ENCODE data around the gene STK11IP.
A peak's percentile ranks its signal among the peaks of the same experiment; 100 is the strongest.

STK11IP gene

DNA sequence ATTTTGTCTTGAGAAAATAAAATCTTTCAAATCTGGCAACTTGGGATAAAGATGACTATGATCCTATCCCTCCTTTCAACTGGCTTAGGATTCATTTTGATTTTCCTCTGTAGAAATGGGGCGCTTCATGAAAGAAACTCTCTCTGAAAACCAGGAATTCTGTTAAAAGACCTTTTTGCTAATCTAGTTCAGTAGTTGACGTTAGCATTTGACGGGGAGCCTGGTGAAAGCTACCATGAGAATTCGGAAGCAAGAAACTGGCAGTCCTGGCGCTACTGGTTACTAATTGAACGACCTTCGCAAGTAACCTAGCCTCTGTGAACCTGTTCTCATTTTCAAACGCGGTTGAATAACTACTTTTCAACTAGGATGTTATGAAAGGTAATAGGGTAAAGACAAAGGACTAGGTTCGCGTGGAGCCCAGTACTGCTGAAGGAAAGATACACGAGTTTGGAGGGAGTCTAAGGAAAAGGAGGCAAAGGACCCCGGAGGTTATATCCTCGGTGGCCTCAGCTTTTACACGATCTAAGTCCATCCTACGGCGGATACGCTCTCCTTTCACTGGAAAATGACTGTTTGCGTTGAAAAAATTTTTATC lies 604 bp upstream of the STK11IP start:
- H3K4me1 ChIP-seq (ENCODE audit: control insufficient read depth in 1 of 2, insufficient read depth in 2 of 2, low read length in 2 of 2): peaks cover 0 to 7% of the 10 kb centered on the region in 2 donors
- peak overlapping the region; percentile 81 to 92 for H3K4me3 ChIP-seq (ENCODE audit: low read depth in 1 of 2, low read length in 2 of 2)
- peaks cover 10 to 11% of the 10 kb centered on the region in 2 donors for H3K36me3 ChIP-seq (ENCODE audit: control insufficient read depth in 1 of 2, insufficient read depth in 2 of 2, low read length in 2 of 2)
- H3K27ac ChIP-seq (ENCODE audit: low read length): peak overlapping the region; percentile 96
- no peaks in the 10 kb centered on the region for H3K27me3 ChIP-seq (ENCODE audit: low read depth, low read length)
- H3K9me3 ChIP-seq (ENCODE audit: control insufficient read depth in 1 of 2, low read length in 2 of 2): no peaks in the 10 kb centered on the region

GRCh38 chr2:219598308-219599078 lies 836 bp downstream of the STK11IP start:
- Histone ChIP-seq H3K27ac (ENCODE audit: low read length) (peak overlapping the region; percentile 96), H3K4me3 (ENCODE audit: low read depth in 1 of 2, low read length in 2 of 2) (peak overlapping the region; percentile 81 to 92), H3K27me3 (ENCODE audit: low read depth, low read length) (no peaks in the 10 kb centered on the region), H3K9me3 (ENCODE audit: control insufficient read depth in 1 of 2, low read length in 2 of 2) (no peaks in the 10 kb centered on the region), H3K4me1 (ENCODE audit: control insufficient read depth in 1 of 2, insufficient read depth in 2 of 2, low read length in 2 of 2) (peaks cover 0 to 7% of the 10 kb centered on the region in 2 donors), H3K36me3 (ENCODE audit: control insufficient read depth in 1 of 2, insufficient read depth in 2 of 2, low read length in 2 of 2) (peaks cover 14 to 22% of the 10 kb centered on the region in 2 donors)

GRCh38 chr2:219603771-219604170 lies 6.1 kb downstream of the STK11IP start:
- Histone ChIP-seq H3K27me3 (ENCODE audit: low read depth, low read length) (no peaks in the 10 kb centered on the region), H3K27ac (ENCODE audit: low read length) (no peak overlapping the region), H3K36me3 (ENCODE audit: control insufficient read depth in 1 of 2, insufficient read depth in 2 of 2, low read length in 2 of 2) (peaks cover 25 to 74% of the 10 kb centered on the region in 2 donors), H3K4me1 (ENCODE audit: control insufficient read depth in 1 of 2, insufficient read depth in 2 of 2, low read length in 2 of 2) (peaks cover 0 to under 1% of the 10 kb centered on the region in 2 donors), H3K9me3 (ENCODE audit: control insufficient read depth in 1 of 2, low read length in 2 of 2) (no peaks in the 10 kb centered on the region), H3K4me3 (ENCODE audit: low read depth in 1 of 2, low read length in 2 of 2) (no peak overlapping the region)

- peaks cover 25 to 81% of the 10 kb centered on the region in 2 donors for H3K36me3 ChIP-seq (ENCODE audit: control insufficient read depth in 1 of 2, insufficient read depth in 2 of 2, low read length in 2 of 2)
- no peak overlapping the region for H3K27ac ChIP-seq (ENCODE audit: low read length)
- H3K9me3 ChIP-seq (ENCODE audit: control insufficient read depth in 1 of 2, low read length in 2 of 2): no peaks in the 10 kb centered on the region
- H3K4me1 ChIP-seq (ENCODE audit: control insufficient read depth in 1 of 2, insufficient read depth in 2 of 2, low read length in 2 of 2): no peaks in the 10 kb centered on the region
- no peaks in the 10 kb centered on the region for H3K27me3 ChIP-seq (ENCODE audit: low read depth, low read length)
- no peak overlapping the region for H3K4me3 ChIP-seq (ENCODE audit: low read depth in 1 of 2, low read length in 2 of 2)
Observed at GRCh38 chr2:219605607-219605954, 7.9 kb downstream of the STK11IP start.

DNA sequence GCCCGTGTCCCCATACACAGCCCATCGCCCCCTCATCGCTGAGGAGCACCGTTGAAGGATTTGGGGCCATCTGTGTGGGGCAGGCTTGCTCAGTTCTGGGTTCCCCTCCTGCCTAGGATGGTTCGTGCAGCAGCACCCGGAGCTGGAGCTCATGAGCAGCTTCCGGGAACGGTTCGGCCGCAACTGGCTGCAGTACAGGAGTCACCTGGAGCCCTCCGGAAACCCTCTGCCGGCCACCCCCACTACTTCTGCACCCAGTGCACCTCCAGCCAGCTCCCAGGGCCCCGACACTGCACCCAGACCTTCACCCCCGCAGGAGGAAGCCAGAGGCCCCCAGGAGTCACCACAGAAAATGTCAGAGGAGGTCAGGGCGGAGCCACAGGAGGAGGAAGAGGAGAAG lies 10.3 kb downstream of the STK11IP start:
- H3K4me1 ChIP-seq (ENCODE audit: control insufficient read depth in 1 of 2, insufficient read depth in 2 of 2, low read length in 2 of 2): no peaks in the 10 kb centered on the region
- H3K9me3 ChIP-seq (ENCODE audit: control insufficient read depth in 1 of 2, low read length in 2 of 2): no peaks in the 10 kb centered on the region
- H3K36me3 ChIP-seq (ENCODE audit: control insufficient read depth in 1 of 2, insufficient read depth in 2 of 2, low read length in 2 of 2): peaks cover 24 to 82% of the 10 kb centered on the region in 2 donors
- H3K27me3 ChIP-seq (ENCODE audit: low read depth, low read length): no peaks in the 10 kb centered on the region
- H3K27ac ChIP-seq (ENCODE audit: low read length): no peak overlapping the region
- no peak overlapping the region for H3K4me3 ChIP-seq (ENCODE audit: low read depth in 1 of 2, low read length in 2 of 2)

- H3K4me1 ChIP-seq (ENCODE audit: control insufficient read depth in 1 of 2, insufficient read depth in 2 of 2, low read length in 2 of 2): no peaks in the 10 kb centered on the region
Observed at GRCh38 chr2:219608399-219608964, 10.8 kb downstream of the STK11IP start.

GRCh38 chr2:219609149-219609750 lies 11.6 kb downstream of the STK11IP start:
- Histone ChIP-seq H3K4me3 (ENCODE audit: low read depth in 1 of 2, low read length in 2 of 2) (no peak overlapping the region), H3K27me3 (ENCODE audit: low read depth, low read length) (no peaks in the 10 kb centered on the region), H3K36me3 (ENCODE audit: control insufficient read depth in 1 of 2, insufficient read depth in 2 of 2, low read length in 2 of 2) (peaks cover 25 to 77% of the 10 kb centered on the region in 2 donors), H3K4me1 (ENCODE audit: control insufficient read depth in 1 of 2, insufficient read depth in 2 of 2, low read length in 2 of 2) (no peaks in the 10 kb centered on the region), H3K27ac (ENCODE audit: low read length) (no peak overlapping the region), H3K9me3 (ENCODE audit: control insufficient read depth in 1 of 2, low read length in 2 of 2) (no peaks in the 10 kb centered on the region)

More at GRCh38 chr2:219608399-219608964, 10.8 kb downstream of the STK11IP start:
- Histone ChIP-seq H3K27ac (ENCODE audit: low read length) (no peak overlapping the region), H3K27me3 (ENCODE audit: low read depth, low read length) (no peaks in the 10 kb centered on the region), H3K4me3 (ENCODE audit: low read depth in 1 of 2, low read length in 2 of 2) (no peak overlapping the region), H3K9me3 (ENCODE audit: control insufficient read depth in 1 of 2, low read length in 2 of 2) (no peaks in the 10 kb centered on the region), H3K36me3 (ENCODE audit: control insufficient read depth in 1 of 2, insufficient read depth in 2 of 2, low read length in 2 of 2) (peaks cover 24 to 78% of the 10 kb centered on the region in 2 donors)

- H3K4me3 ChIP-seq (ENCODE audit: low read depth in 1 of 2, low read length in 2 of 2): no peak overlapping the region
- no peaks in the 10 kb centered on the region for H3K27me3 ChIP-seq (ENCODE audit: low read depth, low read length)
- no peak overlapping the region for H3K27ac ChIP-seq (ENCODE audit: low read length)
- H3K36me3 ChIP-seq (ENCODE audit: control insufficient read depth in 1 of 2, insufficient read depth in 2 of 2, low read length in 2 of 2): peaks cover 33 to 77% of the 10 kb centered on the region in 2 donors
- H3K4me1 ChIP-seq (ENCODE audit: control insufficient read depth in 1 of 2, insufficient read depth in 2 of 2, low read length in 2 of 2): no peaks in the 10 kb centered on the region
- H3K9me3 ChIP-seq (ENCODE audit: control insufficient read depth in 1 of 2, low read length in 2 of 2): no peaks in the 10 kb centered on the region
Observed at GRCh38 chr2:219611306-219611705, 13.6 kb downstream of the STK11IP start.

DNA sequence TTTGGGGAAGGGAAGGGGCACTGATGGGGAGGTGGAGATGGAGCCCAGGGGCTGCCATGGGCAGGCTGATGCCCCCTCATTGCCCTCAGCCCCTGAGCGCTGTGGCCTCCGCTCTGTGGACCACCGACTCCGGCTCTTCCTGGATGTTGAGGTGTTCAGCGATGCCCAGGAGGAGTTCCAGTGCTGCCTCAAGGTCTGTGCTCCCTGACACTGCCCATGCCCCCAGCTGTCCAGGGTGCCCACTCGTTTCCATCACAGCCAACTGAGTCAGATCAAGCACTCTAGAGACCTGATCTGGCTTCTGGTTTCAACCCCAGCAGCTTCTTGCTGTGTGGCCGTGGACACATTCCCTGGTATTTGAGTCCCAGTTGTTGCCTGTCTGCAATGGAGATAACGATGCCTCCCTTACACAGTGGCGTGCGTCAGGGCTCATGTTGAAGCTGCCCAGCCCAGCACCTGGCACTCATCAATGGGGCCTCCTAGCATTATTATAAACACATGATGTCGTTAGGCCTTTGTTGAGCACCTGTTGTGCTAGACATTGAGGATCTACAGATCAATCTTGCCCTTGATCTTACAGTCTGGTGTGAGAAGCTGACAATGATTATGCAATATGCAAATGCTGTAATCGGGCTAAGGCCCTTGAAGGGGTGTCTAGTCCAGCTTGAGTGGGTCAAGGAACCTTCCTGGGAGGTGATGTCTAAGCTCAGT lies 14.4 kb downstream of the STK11IP start:
- peaks cover 30 to 75% of the 10 kb centered on the region in 2 donors for H3K36me3 ChIP-seq (ENCODE audit: control insufficient read depth in 1 of 2, insufficient read depth in 2 of 2, low read length in 2 of 2)
- no peaks in the 10 kb centered on the region for H3K4me1 ChIP-seq (ENCODE audit: control insufficient read depth in 1 of 2, insufficient read depth in 2 of 2, low read length in 2 of 2)
- no peak overlapping the region for H3K27ac ChIP-seq (ENCODE audit: low read length)
- H3K9me3 ChIP-seq (ENCODE audit: control insufficient read depth in 1 of 2, low read length in 2 of 2): no peaks in the 10 kb centered on the region
- H3K27me3 ChIP-seq (ENCODE audit: low read depth, low read length): no peaks in the 10 kb centered on the region
- H3K4me3 ChIP-seq (ENCODE audit: low read depth in 1 of 2, low read length in 2 of 2): no peak overlapping the region

- H3K36me3 ChIP-seq (ENCODE audit: control insufficient read depth in 1 of 2, insufficient read depth in 2 of 2, low read length in 2 of 2): peaks cover 30 to 68% of the 10 kb centered on the region in 2 donors
- no peak overlapping the region for H3K27ac ChIP-seq (ENCODE audit: low read length)
- no peaks in the 10 kb centered on the region for H3K9me3 ChIP-seq (ENCODE audit: control insufficient read depth in 1 of 2, low read length in 2 of 2)
- no peaks in the 10 kb centered on the region for H3K27me3 ChIP-seq (ENCODE audit: low read depth, low read length)
- H3K4me1 ChIP-seq (ENCODE audit: control insufficient read depth in 1 of 2, insufficient read depth in 2 of 2, low read length in 2 of 2): no peaks in the 10 kb centered on the region
- no peak overlapping the region for H3K4me3 ChIP-seq (ENCODE audit: low read depth in 1 of 2, low read length in 2 of 2)
Observed at GRCh38 chr2:219612577-219613286, 15.1 kb downstream of the STK11IP start.
